Activated naive CD4-positive, alpha-beta T cell treated with anti-CD3 and anti-CD28 coated beads, Interleukin-2, amount 10 ng/mL, durations not matched to agents 7 days and 5 days (primary cell): ENCODE results near the gene FNDC3B.

Experiments used
- CTCF ChIA-PET: fragments of 350-600 bp; sonication (Branson Sonifier 250); formaldehyde crosslinking; loops from one replicate; lab custom pipeline; 2021; ENCODE audit warnings: antibody characterized with exemption; lab: Charles Lee
- DNase-seq: peaks from one replicate; pipeline ENCODE4 v3.0.0-alpha.2; 2020
- H3K27ac Mint-ChIP-seq: one replicate; pipeline ENCODE4 v1.8.0; 2021; ENCODE audit warnings: mild to moderate bottlenecking, moderate library complexity, mixed read lengths
- H3K27me3 Mint-ChIP-seq: one replicate; pipeline ENCODE4 v1.8.0; 2021; ENCODE audit warnings: mild to moderate bottlenecking, mixed read lengths
- H3K36me3 Mint-ChIP-seq: one replicate; pipeline ENCODE4 v1.8.0; 2021; ENCODE audit warnings: mixed read lengths
- H3K4me1 Mint-ChIP-seq: one replicate; pipeline ENCODE4 v1.8.0; 2021; ENCODE audit warnings: mixed read lengths
- H3K4me3 Mint-ChIP-seq: one replicate; pipeline ENCODE4 v1.8.0; 2021; ENCODE audit warnings: mild to moderate bottlenecking, moderate library complexity, mixed read lengths
- H3K9me3 Mint-ChIP-seq: one replicate; pipeline ENCODE4 v1.8.0; 2021; ENCODE audit warnings: mixed read lengths

The FNDC3B gene

DNA sequence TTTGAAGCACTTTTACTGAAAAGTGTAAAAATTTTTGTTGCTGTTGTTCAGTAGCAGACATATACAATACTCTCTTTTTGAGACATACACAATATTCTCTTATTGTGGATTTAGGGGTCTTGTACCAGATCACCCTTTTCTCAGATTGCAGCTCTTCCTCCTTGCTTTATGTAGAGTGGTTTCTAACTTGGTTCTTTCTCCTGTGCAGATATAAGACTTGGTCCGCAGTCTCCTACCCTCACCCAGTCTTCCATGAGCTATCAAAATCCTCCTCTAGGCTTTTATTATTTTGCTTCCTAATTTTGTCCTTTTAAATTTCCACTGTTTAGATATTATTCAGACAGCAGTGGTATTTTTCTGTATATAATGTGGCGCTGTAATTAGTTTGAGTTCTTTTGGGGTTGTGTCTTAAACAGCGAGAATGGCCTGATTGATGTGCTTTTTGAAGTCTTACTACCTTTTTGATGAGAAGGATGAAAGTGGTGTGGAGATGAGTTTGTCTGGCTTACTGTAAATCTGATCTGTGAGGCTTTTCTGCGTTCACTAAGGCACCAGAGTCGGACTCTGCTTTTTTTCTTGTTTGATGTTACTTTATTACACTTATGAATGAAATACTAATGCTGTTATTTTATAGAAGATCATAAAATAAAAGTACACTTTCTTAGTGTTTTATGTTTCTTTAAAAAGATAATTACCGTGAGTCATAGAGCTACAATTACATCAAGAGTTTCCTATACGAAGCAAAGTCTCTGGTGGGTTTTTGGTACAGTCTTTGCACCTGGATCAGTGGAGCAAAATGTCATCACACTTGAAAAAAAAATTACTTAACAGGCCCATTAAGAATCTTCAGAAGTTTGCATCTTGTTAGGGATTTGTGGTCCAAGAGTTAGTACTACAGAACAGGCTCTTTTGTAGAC, 27.8 kb downstream of the FNDC3B start:
- no peaks in the 10 kb centered on the region for H3K27me3 Mint-ChIP-seq

GRCh38 chr3:172067837-172068440, 28.6 kb downstream of the FNDC3B start:
- no peak for DNase-seq
- Mint-ChIP-seq H3K9me3 (no peaks in the 10 kb centered on the region), H3K27me3 (no peaks in the 10 kb centered on the region), H3K4me1 (peaks cover 16% of the 10 kb centered on the region), H3K4me3 (no peak overlapping the region), H3K36me3 (peaks cover 2% of the 10 kb centered on the region), H3K27ac (no peak overlapping the region)
- CTCF ChIA-PET = interaction anchor here (1.0 kb wide), 1 partner anchor 207 kb away, joined by 3 read pairs; no protein-coding TSS in a partner anchor

More for the DNA sequence above, 27.8 kb downstream of the FNDC3B start:
- Mint-ChIP-seq H3K27ac (no peak overlapping the region), H3K4me1 (peaks cover 20% of the 10 kb centered on the region), H3K36me3 (peaks cover 2% of the 10 kb centered on the region), H3K9me3 (no peaks in the 10 kb centered on the region), H3K4me3 (no peak overlapping the region)
- DNase-seq = no peak
- CTCF ChIA-PET = interaction anchor here (1.0 kb wide), 1 partner anchor 208 kb away, joined by 3 read pairs; no protein-coding TSS in a partner anchor

- peaks cover 2% of the 10 kb centered on the region for H3K36me3 Mint-ChIP-seq
- no peaks in the 10 kb centered on the region for H3K9me3 Mint-ChIP-seq
- CTCF ChIA-PET = no interaction called here
- no peaks in the 10 kb centered on the region for H3K27me3 Mint-ChIP-seq
- no peak overlapping the region for H3K27ac Mint-ChIP-seq
- no peak for DNase-seq
- peaks cover 15% of the 10 kb centered on the region for H3K4me1 Mint-ChIP-seq
- no peak overlapping the region for H3K4me3 Mint-ChIP-seq
These were observed 29.6 kb downstream of the FNDC3B start for GRCh38 chr3:172068977-172069376.

GRCh38 chr3:172069478-172069877, 30.1 kb downstream of the FNDC3B start:
- H3K27ac Mint-ChIP-seq = no peak overlapping the region
- peaks cover 15% of the 10 kb centered on the region for H3K4me1 Mint-ChIP-seq
- H3K36me3 Mint-ChIP-seq = peaks cover 2% of the 10 kb centered on the region
- CTCF ChIA-PET = no interaction called here
- no peaks in the 10 kb centered on the region for H3K27me3 Mint-ChIP-seq
- no peaks in the 10 kb centered on the region for H3K9me3 Mint-ChIP-seq
- no peak overlapping the region for H3K4me3 Mint-ChIP-seq
- no peak for DNase-seq

GRCh38 chr3:172070269-172070668, 30.9 kb downstream of the FNDC3B start:
- Mint-ChIP-seq H3K9me3 (no peaks in the 10 kb centered on the region), H3K4me1 (peaks cover 15% of the 10 kb centered on the region), H3K27me3 (no peaks in the 10 kb centered on the region), H3K27ac (no peak overlapping the region), H3K36me3 (peaks cover 2% of the 10 kb centered on the region), H3K4me3 (no peak overlapping the region)
- DNase-seq = no peak
- CTCF ChIA-PET = no interaction called here

DNA sequence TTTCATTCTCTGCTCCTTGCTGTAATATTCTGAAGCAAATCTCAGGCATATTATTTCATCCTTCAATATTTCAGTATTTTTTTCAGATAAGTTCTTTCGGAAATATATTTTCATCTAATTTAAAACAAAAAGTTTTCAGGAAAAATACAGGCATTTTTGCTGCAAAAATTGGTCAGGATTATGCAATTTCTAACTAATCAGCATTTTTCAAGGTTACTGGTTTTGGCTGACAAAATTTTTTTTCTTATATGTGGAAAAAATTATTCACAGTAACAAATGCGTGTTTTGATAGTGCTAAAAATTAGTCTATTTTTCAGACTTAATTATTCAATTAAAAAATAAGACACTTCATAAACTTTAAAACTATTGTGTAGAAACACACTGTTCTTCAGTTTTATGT, 31.4 kb downstream of the FNDC3B start:
- H3K27me3 Mint-ChIP-seq = no peaks in the 10 kb centered on the region
- no peaks in the 10 kb centered on the region for H3K9me3 Mint-ChIP-seq
- CTCF ChIA-PET = no interaction called here
- no peak overlapping the region for H3K27ac Mint-ChIP-seq
- H3K4me3 Mint-ChIP-seq = no peak overlapping the region
- H3K4me1 Mint-ChIP-seq = peaks cover 15% of the 10 kb centered on the region
- H3K36me3 Mint-ChIP-seq = peaks cover 2% of the 10 kb centered on the region
- DNase-seq = no peak

DNA sequence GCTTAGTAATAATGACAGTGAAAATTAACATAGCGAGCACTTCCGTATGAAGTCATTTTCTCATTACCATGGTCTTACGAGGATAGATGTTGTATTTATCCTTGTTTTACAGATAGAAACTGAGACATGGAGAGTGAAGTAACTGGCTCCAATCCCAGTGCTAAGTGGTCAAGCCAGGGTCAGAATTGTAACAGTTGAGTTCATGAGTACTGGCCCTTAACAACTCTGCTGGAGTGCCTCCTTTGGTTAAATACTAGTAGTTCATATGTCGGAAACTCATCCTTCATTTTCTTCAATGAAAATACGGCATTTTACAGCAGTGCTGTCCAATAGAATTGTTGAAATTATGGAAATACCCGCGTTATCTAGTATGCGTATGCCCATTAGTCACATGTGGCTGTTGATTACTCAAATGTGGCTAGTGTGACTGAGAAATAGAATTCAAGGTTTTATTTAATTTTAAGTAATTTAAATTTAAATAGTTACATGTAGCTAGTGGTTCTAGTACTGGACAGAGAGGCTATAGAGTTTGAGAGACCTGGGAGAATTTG, 32.5 kb downstream of the FNDC3B start:
- peaks cover 9% of the 10 kb centered on the region for H3K4me1 Mint-ChIP-seq
- H3K36me3 Mint-ChIP-seq = peaks cover 2% of the 10 kb centered on the region
- CTCF ChIA-PET = no interaction called here
- no peak overlapping the region for H3K4me3 Mint-ChIP-seq
- H3K9me3 Mint-ChIP-seq = no peaks in the 10 kb centered on the region
- no peak overlapping the region for H3K27ac Mint-ChIP-seq
- no peaks in the 10 kb centered on the region for H3K27me3 Mint-ChIP-seq
- DNase-seq = no peak

DNA sequence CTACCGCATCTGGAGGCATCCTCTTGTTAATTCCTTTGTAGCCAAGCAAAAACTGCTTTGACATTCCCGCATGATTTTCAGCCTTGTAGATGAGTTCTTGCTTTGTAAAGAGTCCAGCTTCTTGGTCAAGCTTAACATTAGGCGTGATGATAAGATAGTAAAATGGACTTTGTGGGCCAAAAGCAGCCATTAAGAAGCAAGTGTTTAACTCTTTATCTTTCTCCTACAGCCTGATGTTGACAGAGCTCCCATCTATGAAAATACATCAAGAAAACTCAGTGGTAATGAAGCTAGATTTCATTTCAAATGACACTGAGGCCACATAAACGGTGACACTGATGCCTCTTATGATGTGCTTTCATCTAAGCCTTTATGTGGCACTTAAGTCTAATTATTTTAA, 33.2 kb downstream of the FNDC3B start:
- no peaks in the 10 kb centered on the region for H3K27me3 Mint-ChIP-seq
- H3K27ac Mint-ChIP-seq = no peak overlapping the region
- H3K4me3 Mint-ChIP-seq = no peak overlapping the region
- H3K9me3 Mint-ChIP-seq = no peaks in the 10 kb centered on the region
- H3K36me3 Mint-ChIP-seq = peaks cover 2% of the 10 kb centered on the region
- peaks cover 3% of the 10 kb centered on the region for H3K4me1 Mint-ChIP-seq
- CTCF ChIA-PET = no interaction called here
- DNase-seq = no peak

DNA sequence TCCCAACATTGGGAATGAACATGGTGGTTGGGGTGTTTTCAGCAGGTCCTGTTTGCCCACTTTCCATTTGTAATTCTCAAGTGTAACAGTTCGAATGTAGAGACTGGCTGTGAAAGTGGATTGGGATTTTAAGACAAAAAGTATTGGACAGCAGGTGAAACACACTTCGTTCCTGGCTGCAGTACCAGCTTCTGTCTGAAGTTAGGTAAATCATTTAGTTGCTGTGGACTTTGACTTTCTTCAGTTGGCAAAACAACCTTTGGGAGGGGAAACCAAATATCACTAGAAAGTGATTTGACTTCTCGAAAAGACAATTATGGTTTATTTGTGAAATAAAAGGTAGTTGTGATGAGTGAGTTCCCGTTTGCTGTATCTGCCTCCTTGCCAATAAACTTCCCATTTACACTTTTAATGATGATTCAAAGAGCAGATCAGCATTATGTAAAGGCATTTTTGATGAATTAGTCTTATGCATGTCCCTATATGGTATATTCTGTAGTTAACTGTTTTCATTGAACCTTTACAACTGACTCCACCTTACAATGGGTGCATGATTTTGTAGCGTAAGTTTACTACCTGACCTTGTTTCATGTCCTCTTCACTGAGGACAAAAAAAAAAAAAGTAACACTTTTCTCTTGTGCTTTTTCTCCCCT, 34.0 kb downstream of the FNDC3B start:
- H3K27ac Mint-ChIP-seq = no peak overlapping the region
- no peaks in the 10 kb centered on the region for H3K4me1 Mint-ChIP-seq
- H3K9me3 Mint-ChIP-seq = no peaks in the 10 kb centered on the region
- CTCF ChIA-PET = no interaction called here
- no peak overlapping the region for H3K4me3 Mint-ChIP-seq
- H3K27me3 Mint-ChIP-seq = no peaks in the 10 kb centered on the region
- no peaks in the 10 kb centered on the region for H3K36me3 Mint-ChIP-seq
- DNase-seq = no peak

GRCh38 chr3:172074032-172074431, 34.7 kb downstream of the FNDC3B start:
- no peak for DNase-seq
- no peak overlapping the region for H3K4me3 Mint-ChIP-seq
- no peaks in the 10 kb centered on the region for H3K27me3 Mint-ChIP-seq
- no peaks in the 10 kb centered on the region for H3K9me3 Mint-ChIP-seq
- no peaks in the 10 kb centered on the region for H3K4me1 Mint-ChIP-seq
- CTCF ChIA-PET = no interaction called here
- no peak overlapping the region for H3K27ac Mint-ChIP-seq
- no peaks in the 10 kb centered on the region for H3K36me3 Mint-ChIP-seq

DNA sequence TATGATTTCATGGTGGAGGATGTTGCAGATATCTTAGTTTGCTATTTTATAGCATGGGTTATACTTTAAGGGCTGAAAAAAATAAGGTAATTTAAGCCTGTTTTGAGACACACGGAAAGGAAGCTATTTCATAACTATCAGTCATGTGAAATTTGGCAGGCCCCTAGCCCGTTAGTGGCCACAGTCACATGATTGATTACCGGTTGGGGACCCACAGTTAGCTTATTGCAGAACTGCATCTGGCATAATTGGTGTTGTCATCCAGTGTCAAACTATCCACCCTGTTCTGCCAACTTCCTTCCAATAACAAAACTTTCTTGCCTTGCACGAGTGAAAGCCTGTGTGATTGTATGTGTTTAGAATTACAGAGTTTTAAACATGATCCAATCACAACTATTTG, 35.2 kb downstream of the FNDC3B start:
- no peaks in the 10 kb centered on the region for H3K9me3 Mint-ChIP-seq
- H3K27me3 Mint-ChIP-seq = no peaks in the 10 kb centered on the region
- no peak overlapping the region for H3K4me3 Mint-ChIP-seq
- H3K4me1 Mint-ChIP-seq = no peaks in the 10 kb centered on the region
- H3K27ac Mint-ChIP-seq = no peak overlapping the region
- no peaks in the 10 kb centered on the region for H3K36me3 Mint-ChIP-seq
- no peak for DNase-seq
- CTCF ChIA-PET = no interaction called here

DNA sequence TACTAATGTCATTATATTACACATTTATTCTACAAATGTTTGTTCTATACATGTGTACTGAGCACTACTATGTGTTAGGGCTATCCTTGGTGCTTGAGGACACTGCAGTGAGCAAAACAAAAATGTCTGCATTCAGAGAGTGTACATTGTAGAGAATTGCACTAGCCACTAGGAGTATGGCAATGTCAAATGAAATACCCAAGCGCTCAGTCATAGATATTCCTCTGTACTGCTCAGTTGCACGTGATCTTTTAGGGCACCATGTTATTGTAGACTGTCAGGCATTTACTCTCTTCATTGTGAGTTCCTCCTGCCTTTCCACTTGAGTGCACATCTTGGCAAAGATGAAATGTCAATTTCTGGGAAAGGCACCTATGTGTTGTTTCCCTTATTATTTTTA, 36.8 kb downstream of the FNDC3B start:
- Mint-ChIP-seq H3K9me3 (no peaks in the 10 kb centered on the region), H3K27ac (no peak overlapping the region), H3K4me3 (no peak overlapping the region), H3K27me3 (no peaks in the 10 kb centered on the region), H3K4me1 (no peaks in the 10 kb centered on the region), H3K36me3 (no peaks in the 10 kb centered on the region)
- DNase-seq = no peak
- CTCF ChIA-PET = interaction anchor here (0.6 kb wide), 1 partner anchor 31 kb away, joined by 4 read pairs; no protein-coding TSS in a partner anchor

DNA sequence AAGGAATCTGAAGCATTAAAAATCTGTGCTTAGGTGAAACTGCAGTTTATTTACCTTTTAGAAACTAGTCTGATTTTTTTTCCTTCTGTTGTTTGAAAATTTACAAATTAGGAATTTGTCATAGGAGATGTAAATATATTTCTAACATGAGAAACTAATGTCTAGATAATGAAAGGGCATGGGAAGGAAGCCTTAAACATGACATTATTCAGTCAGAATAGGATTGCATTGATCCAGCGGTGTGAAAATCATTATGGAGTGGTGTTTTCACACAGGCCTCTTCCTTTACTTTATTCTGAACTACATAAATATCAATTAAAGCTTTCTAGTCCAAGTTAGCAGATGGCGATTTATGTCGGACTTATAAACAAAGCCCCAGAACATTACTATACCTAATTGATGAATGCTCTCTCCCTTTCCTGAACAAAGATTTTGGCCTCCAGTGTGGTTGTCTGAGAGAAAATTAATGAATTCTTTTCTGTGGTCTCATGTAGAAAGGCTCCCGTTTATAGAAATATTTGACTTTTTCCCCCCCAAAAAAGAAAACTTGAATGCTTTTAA, 37.9 kb downstream of the FNDC3B start:
- no peaks in the 10 kb centered on the region for H3K36me3 Mint-ChIP-seq
- no peak overlapping the region for H3K4me3 Mint-ChIP-seq
- CTCF ChIA-PET = no interaction called here
- no peak overlapping the region for H3K27ac Mint-ChIP-seq
- no peaks in the 10 kb centered on the region for H3K4me1 Mint-ChIP-seq
- no peaks in the 10 kb centered on the region for H3K27me3 Mint-ChIP-seq
- H3K9me3 Mint-ChIP-seq = no peaks in the 10 kb centered on the region
- DNase-seq = no peak

DNA sequence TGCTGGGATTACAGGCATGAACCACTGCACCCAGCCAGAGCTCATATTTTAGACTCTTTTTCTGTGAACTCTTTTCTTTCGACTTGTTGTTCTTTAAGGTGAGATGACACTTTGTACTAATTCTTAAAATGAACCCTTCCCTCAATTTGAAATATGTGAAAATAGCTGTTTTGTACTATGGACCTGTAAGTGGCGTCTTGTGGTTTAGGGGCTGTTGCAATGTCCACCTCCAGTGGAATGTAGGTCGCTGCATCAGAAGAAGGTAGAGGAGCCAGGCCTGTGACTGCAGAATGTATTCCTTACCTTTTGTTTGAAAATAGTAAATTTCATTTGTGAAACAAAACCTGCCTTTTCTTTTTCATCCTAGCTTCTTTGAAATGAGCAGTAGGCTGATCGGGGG, 38.9 kb downstream of the FNDC3B start:
- CTCF ChIA-PET = no interaction called here

More for the DNA sequence above, 38.9 kb downstream of the FNDC3B start:
- DNase-seq = no peak
- Mint-ChIP-seq H3K27ac (no peak overlapping the region), H3K4me3 (no peak overlapping the region), H3K9me3 (no peaks in the 10 kb centered on the region), H3K36me3 (no peaks in the 10 kb centered on the region), H3K27me3 (no peaks in the 10 kb centered on the region), H3K4me1 (no peaks in the 10 kb centered on the region)
